CD4-positive, alpha-beta T cell treated with Interleukin-10 for 1 hour (primary cell): ENCODE measurements around the gene ABHD8.
"Not testable (repeated sequence)": the region's sequence is repeated elsewhere in the genome, so short reads cannot be mapped to it uniquely, and the experiment has no call there.

Experiments used
- DNase-seq: peaks from one replicate; pipeline ENCODE4 v3.0.0-alpha.2; 2020

The ABHD8 gene

GRCh38 chr19:17319473-17320238 lies 16.4 kb upstream of the ABHD8 start:
- DNase-seq, result no peak

- no peak for DNase-seq
These were observed 15.7 kb upstream of the ABHD8 start for GRCh38 chr19:17318966-17319365.

GRCh38 chr19:17314007-17314593 lies 10.9 kb upstream of the ABHD8 start:
- no peak for DNase-seq

DNA sequence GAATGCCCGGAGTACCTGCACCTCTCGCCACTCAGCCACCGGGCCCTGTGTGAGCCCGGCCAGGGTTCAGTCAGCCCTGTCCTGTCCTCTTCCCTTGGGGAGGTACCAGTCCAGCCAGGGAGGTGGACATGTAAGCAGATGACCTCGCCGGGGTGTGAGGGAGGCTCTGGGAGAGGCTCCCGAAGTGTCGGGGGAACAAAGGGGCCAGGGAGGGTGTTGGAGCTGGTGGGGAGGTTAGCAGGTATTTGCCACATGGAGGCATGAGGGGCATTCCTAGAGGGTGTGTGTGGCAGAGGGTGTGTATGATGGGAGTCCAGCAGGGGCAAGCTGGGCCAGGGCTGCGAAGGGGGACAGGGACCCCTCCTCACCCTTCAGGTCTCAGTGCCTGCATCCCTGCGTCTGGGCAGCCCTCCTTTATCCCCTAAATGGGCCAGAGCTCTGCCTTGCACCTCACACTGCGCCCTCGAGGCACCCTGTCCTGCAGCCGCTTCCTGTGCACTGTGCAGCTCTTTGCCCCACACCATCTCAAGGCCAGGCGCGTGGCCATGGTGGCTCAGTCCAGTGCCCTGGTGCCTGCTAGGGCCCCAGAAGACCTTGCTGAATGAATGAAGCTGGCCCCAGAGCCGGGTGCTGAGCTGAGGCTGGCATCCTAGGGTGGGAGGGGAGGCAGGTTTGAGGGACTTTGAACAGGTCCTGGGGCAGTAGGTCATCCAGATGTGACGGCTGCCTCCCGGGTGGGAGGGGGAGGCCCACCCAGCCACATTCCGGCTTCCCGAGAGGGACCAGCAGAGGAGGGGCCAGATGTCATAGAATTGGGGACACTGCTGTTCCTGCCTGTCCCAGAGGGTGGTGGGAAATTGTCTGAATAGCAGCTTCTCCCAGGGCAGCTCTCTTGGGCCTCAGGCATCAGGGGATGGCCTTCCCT lies 9.2 kb upstream of the ABHD8 start:
- no peak for DNase-seq

DNA sequence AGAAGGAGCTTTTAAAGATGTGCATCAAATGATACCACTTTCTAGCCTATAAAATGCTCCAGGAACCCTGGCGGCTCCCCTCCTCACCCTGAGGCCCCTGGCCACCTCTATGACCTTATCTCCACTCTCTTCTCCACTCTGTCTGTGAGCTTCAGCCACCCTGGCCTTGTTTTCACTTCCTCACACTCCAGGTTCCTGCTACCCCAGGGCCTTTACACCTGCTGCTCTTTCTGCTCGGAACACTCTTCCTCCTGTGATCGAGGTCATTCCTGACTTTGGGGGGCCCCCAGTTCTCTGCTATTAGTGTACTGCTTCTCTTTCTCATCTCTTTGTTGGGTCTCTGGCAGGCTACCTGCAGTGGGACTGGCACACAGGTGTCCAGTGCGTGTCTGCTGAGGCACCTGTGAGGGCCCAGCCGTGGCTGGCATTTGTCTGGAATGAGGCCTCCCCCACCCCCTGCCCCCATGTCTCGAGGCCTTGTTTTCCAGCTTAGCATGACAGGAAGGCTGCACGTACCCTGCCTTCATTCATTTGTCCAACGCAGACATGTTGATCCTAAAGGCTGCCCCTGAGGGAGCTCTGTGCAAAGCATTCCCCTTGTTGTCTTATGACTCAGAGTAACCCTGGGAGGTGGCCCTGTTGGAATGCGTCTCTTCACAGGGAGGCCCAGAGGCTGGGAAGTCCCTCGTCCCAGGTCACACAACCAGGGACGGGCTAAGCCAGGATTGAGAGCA lies 8.4 kb upstream of the ABHD8 start:
- DNase-seq, result no peak

DNA sequence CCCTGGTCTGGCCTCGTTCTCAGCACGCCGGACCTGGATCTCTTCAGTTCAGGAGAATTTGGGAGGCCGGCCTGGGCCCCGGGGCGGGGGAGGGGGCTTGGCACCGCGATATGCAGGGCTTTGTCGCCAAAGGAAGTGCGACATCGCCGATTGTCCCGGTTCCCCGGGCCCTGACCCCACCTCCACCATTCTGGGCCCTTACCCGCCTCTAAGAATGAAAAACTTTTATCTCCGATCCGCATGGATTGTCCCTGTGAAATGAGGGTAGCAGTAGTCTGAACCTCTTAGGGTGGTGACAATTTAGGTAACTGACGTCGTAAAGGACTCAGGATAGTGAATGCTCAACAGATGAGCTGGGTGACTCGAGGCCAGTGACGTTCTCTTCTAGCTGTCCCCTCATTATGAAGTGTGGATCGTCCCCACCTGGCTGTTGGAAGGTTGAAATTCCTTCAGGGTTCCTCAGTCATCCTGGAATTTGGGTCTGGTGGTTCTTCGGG lies 6.8 kb upstream of the ABHD8 start:
- no peak for DNase-seq

DNA sequence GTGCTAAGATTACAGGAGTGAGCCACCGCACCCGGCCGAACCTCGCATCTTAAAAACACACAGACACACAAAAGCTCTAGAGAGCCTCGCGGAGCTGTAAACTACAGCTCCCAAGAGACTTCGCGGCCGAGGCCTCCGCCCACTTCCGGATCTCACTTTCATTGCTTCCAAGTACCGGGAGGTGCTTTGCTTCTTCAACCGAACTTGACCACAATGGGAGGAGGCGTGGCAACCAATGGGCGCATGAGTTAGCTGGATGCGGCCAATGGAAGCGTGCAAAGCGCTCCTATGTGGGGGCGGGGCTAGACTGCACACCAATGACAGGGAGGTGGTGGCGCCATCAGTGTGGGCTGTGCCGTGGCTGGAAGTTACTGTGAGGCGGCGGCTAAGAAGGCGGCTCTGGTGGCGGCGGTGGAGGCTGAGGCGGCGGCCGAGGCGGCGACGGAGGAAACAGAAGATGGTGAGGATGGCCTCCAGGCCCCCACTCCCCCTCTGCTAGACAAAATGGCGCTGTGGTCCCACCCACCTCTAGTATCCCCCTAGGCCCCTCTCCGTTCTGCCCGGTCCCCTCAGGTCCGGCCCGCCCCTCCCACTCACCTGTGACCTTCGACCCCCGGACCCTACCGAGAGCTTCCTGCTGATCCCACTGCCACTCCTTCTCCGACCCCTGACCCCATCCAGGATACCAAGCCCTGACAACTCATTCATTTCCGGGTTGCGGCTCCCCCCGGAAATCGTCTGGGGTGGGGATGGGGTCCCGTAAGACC lies 6.2 kb upstream of the ABHD8 start, which contains the start of gene DDA1:
Gene DDA1 (plus strand): TSS at position 366 of the 767 bp plus-strand sequence. CDS start 92 bp downstream, at position 458.
- peak; percentile 100 for DNase-seq

DNA sequence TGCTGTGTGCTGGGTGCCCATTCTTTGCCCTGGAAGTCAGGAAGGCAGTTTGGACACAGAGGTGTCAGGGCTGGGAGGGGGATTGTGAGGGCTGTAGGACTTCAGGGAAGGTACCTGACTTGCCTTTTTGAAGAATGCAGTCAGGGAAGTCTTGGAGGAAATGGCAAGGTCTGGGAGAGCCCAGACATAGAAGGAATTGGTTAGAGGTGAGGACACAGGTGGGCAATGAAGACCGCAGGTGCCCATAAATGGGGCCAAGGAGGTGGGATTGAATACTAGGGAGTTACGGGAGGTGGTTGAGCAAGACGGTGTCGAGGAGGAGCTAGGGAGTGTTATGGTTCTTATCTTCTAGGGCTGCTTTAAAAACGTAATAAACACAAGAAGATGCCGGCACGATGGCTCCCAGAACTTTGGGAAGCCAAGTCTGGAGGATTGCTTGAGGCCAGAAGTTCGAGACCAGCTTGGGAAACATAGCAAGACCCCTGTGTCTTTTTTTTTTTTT lies 4.7 kb upstream of the ABHD8 start:
- DNase-seq, result no peak

GRCh38 chr19:17306285-17306714 lies 3.1 kb upstream of the ABHD8 start:
- DNase-seq, result no peak

DNA sequence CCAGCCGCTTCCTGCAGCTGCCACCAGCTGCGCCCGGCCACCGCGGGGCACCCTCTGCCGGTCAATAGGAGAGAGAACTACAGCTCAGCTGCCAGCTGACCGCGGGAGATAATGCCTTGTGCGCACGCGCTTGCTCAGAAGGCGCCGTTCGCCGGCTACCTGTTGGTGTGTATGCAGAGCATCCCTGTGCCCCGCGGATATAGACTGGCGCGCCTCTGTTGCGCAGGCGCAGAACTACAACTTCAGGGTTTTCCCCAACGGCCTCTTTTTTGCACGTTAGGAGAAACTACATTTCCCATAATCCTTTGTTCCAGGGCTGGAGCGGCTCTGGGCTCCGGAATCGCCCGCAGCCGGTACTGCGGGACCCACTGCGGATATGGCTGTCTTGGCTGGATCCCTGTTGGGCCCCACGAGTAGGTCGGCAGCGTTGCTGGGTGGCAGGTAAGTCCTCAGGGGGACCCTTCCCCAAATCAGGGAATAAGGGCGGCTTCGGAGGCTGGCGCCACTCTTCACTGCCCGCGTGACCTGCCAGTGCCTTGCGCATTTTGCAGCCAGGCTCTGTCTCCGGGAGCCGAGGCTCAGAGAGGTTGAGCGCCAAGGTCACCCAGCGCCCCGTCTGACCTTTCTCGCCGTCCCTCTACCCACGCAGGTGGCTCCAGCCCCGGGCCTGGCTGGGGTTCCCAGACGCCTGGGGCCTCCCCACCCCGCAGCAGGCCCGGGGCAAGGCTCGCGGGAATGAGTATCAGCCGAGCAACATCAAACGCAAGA lies 2.5 kb upstream of the ABHD8 start, which contains the start of gene MRPL34:
Gene MRPL34 (plus strand): TSS at position 356 of the 768 bp plus-strand sequence. CDS start 21 bp downstream, at position 377.
- peak; percentile 99 for DNase-seq

DNA sequence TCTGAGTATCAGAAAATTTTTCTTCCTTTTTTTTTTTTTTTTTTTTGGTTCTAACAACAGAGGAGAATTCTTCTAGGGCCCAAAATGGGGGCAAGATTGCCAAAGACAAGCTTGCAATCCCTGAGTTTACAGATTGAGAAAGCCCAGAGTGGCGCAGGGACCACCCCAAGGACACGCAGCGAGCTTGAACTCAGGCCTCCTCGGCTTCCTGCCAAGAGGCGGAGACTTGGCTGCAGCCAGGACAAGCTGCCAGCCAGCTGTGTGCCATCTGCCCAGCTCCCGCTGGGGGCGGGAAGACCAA lies 1.9 kb upstream of the ABHD8 start:
- DNase-seq, result no peak

GRCh38 chr19:17304386-17305215 lies 1.4 kb upstream of the ABHD8 start:
- no peak for DNase-seq

GRCh38 chr19:17303940-17304267 lies 679 bp upstream of the ABHD8 start:
- DNase-seq, result no peak

DNA sequence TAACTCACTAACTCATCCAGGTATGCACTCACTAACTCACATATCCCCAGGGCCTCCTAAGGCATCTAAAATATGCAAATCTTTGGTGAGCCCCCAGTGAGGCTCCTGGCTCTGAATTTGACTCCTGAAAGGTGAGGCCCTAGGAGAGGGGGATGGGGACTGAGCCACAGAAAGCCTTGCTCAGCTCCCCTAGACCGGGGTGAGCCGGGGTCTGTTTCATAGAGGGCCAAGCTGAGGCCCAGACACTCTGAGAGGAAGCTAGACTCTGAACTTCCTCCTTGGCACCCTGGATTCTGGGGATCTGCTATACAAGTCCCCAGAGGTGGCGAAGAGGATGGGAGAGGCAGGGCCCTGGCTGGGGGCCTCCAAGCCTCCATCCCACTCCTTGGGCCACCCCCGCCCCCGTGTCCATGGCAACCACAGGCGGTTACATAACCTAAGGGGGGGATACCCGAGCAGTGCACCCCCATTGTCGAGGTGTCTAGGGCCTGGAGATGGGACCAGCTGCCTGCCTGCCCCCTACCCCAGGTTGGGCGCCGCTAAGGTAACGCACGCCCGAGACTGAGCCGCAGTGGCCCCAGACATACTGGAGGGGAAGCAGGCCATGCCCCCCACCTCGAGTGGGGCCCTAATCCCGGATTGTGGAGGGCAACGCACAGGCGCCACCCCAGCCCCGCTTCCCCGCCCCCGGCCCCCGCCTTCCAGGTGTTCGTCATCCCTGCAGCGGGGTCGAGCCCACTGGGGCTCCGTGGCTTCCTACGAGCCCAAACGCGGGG lies 646 bp downstream of the ABHD8 start:
- DNase-seq, result peak; percentile 30

GRCh38 chr19:17300992-17301619 lies 2.1 kb downstream of the ABHD8 start:
- DNase-seq, result no peak

GRCh38 chr19:17296976-17297375 lies 6.2 kb downstream of the ABHD8 start:
- DNase-seq, result no peak

DNA sequence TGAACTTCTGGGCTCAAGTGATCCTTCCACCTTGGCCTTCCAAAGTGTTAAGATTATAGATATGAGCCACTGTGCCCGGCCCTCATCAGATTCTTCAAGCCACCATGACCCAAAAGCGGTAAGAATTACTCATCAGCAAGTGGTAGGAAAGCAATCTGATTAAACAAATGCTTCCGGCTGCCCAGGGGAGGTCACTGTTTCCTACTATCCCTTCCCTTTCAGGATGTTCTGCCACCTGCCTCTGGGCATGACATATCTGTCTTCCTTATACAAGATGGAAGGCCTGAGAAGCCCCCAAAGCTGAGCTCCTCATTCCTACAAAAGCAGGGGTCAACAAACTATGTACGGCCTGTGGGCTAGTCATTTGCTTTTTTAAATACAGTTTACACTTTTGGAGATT lies 7.0 kb downstream of the ABHD8 start:
- no peak for DNase-seq

GRCh38 chr19:17295551-17295950 lies 7.7 kb downstream of the ABHD8 start:
- DNase-seq, result not testable (repeated sequence)
